Sigmoid colon (tissue), 7 donors: ENCODE results near the gene C1orf56. TPM values are rescaled to one million over a fixed set of nuclear protein-coding genes. Genes with fewer than 3 reads are reported as not detected.

Experiments
- DNase-seq: peaks from one replicate; pipeline ENCODE4 v3.0.0-alpha.2; 2019
- H3K27ac ChIP-seq, 4 donors: fragments of 200-600 bp; sonication (generic); one replicate each; pipeline ENCODE4 v1.5.1; 2016 to 2019; ENCODE audit warnings: mild to moderate bottlenecking in 1 of 4
- H3K27me3 ChIP-seq, 3 donors: fragments of 200-600 bp; sonication (generic); one replicate each; pipeline ENCODE4 v1.5.1; 2019; ENCODE audit warnings: mild to moderate bottlenecking in 1 of 3
- H3K36me3 ChIP-seq, 4 donors: fragments of 200-600 bp; sonication (generic); one replicate each; pipeline ENCODE4 v1.5.1; 2016 to 2019
- H3K4me1 ChIP-seq, 4 donors: fragments of 200-600 bp; sonication (generic); one replicate each; pipeline ENCODE4 v1.5.1; 2017 to 2019
- H3K4me3 ChIP-seq, 4 donors: fragments of 200-600 bp; sonication (generic); one replicate each; pipeline ENCODE4 v1.5.1; 2017 to 2019; ENCODE audit warnings: mild to moderate bottlenecking in 2 of 4, moderate library complexity in 1 of 4
- H3K9me3 ChIP-seq, 4 donors: fragments of 200-600 bp in 3 of 4; sonication (generic) in 3 of 4; one replicate each; pipeline versions ENCODE4 v1.5.1 to v1.6.1; 2013 to 2019
- EP300 ChIP-seq, 4 donors: sonication (generic); formaldehyde crosslinking; IDR thresholded peaks; one replicate each; pipeline ENCODE4 v1.6.1; 2017; ENCODE audit warnings: antibody characterized with exemption in 4 of 4
- POLR2A ChIP-seq, 2 donors: fragments of 450-650 bp; IDR thresholded peaks; one replicate each; pipeline ENCODE4 v1.6.1; 2016; ENCODE audit warnings: antibody characterized with exemption in 2 of 2, mild to moderate bottlenecking in 2 of 2, moderate library complexity in 2 of 2
- POLR2AphosphoS5 ChIP-seq, 4 donors: sonication (generic); formaldehyde crosslinking; IDR thresholded peaks; one replicate each; pipeline ENCODE4 v1.6.1; 2017; ENCODE audit warnings: antibody characterized with exemption in 4 of 4
- WGBS, 2 donors: extraction: QIAGEN DNeasy Blood & Tissue Kit; methylation state at CpG; one replicate each; pipeline ENCODE4 v1.1.7; 2013; 5-methylcytosine and 5-hydroxymethylcytosine counted together
- intact Hi-C: fragments of 100-400 bp; cut with DNase I; formaldehyde crosslinking; loops from one replicate; pipeline ENCODE4 v1.15.1; 2023
- polyA plus RNA-seq, 3 donors: library from polyadenylated mRNA; stranded (reverse); fragments of 200-250 nt; gene quantifications; one replicate each; pipeline ENCODE4 v1.2.3, GENCODE V29; 2013
- total RNA-seq, 4 donors: library from RNA; depleted of rRNA; stranded (reverse); fragments of >200 nt; gene quantifications; one replicate each; pipeline ENCODE4 v1.1.0, GENCODE V29; 2016
- TF ChIP-seq, protein P1 (sequence below), 4 experiments: fragments of 450-650 bp in 3 of 4; fragments of 200-600 bp in 1 of 4; IDR thresholded peaks; one replicate each; pipeline ENCODE4 v1.5.1; 2016 to 2019; ENCODE audit warnings: antibody characterized with exemption in 4 of 4, mild to moderate bottlenecking in 3 of 4, moderate library complexity in 2 of 4
- donor health status: healthy with polysubstance abuse.
- donor health status: Bipolar disorder and iron deficiency.
- donor health status: healthy.

The C1orf56 gene
- total and polyA plus RNA-seq, 7 donors = 0.46 to 7.8 (median 4.1) TPM

DNA sequence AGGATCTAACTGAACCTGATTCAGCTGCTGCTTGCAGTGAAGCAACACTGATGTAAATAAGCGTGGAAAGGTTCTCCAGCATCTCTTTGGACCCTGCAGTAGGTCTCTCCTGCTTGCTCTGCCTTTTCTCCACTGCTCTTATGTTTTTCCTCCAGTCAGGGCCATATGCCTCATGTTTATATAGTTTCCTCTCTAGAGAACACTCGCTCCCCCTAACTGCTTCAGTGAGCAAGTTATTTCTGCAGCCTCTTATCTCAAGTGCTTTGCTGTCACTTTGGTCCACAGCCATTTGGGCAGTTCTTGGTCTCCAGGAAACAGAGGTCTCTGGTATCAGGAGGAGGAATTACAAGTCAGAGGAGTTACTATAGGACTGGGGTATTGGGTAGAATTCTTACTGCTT, 34.0 kb upstream of the C1orf56 start:
- Histone ChIP-seq H3K4me3 (no peak overlapping the region), H3K36me3 (peaks cover 0 to 13% (median 0%) of the 10 kb centered on the region in 4 donors), H3K9me3 (no peaks in the 10 kb centered on the region), H3K27ac (peak overlapping the region in 3 of 4 donors; percentile 50 to 73 (median 64)), H3K4me1 (peaks cover 0 to 39% (median 33%) of the 10 kb centered on the region in 4 donors), H3K27me3 (no peaks in the 10 kb centered on the region)
- whole genome bisulfite sequencing, 2 donors = 31 to 55% methylated on average over 2 of the region's 2 CpGs
- intact Hi-C loops = no loop called here
- TF ChIP-seq, protein P1, sequence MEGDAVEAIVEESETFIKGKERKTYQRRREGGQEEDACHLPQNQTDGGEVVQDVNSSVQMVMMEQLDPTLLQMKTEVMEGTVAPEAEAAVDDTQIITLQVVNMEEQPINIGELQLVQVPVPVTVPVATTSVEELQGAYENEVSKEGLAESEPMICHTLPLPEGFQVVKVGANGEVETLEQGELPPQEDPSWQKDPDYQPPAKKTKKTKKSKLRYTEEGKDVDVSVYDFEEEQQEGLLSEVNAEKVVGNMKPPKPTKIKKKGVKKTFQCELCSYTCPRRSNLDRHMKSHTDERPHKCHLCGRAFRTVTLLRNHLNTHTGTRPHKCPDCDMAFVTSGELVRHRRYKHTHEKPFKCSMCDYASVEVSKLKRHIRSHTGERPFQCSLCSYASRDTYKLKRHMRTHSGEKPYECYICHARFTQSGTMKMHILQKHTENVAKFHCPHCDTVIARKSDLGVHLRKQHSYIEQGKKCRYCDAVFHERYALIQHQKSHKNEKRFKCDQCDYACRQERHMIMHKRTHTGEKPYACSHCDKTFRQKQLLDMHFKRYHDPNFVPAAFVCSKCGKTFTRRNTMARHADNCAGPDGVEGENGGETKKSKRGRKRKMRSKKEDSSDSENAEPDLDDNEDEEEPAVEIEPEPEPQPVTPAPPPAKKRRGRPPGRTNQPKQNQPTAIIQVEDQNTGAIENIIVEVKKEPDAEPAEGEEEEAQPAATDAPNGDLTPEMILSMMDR (IDR thresholded peaks at IDR 0.05) = no peak
- TF ChIP-seq POLR2AphosphoS5 (IDR thresholded peaks at IDR 0.05) = peak in 1 of 4 donors; percentile 29
- DNase-seq = no peak

GRCh38 chr1:151024540-151025146, 22.9 kb upstream of the C1orf56 start:
- H3K27ac ChIP-seq = peak overlapping the region; percentile 11 to 66 (median 35)
- peaks cover 16 to 56% (median 33%) of the 10 kb centered on the region in 4 donors for H3K36me3 ChIP-seq
- no peaks in the 10 kb centered on the region for H3K9me3 ChIP-seq
- no peaks in the 10 kb centered on the region for H3K27me3 ChIP-seq
- H3K4me1 ChIP-seq = peaks cover 0 to 17% (median 10%) of the 10 kb centered on the region in 4 donors
- 32 to 40% methylated on average over 6 of the region's 6 CpGs for WGBS, 2 donors
- no peak overlapping the region for H3K4me3 ChIP-seq
- peak; percentile 89 for DNase-seq
- TF ChIP-seq POLR2A (IDR thresholded peaks at IDR 0.05) (no peak), POLR2AphosphoS5 (IDR thresholded peaks at IDR 0.05) (peak in 1 of 4 donors; percentile 19), EP300 (IDR thresholded peaks at IDR 0.05) (no peak)
- TF ChIP-seq, protein P1 (IDR thresholded peaks at IDR 0.05) = peak in 3 of 4 experiments; percentile 66 to 71 (median 71)
- intact Hi-C loops = loop anchor here (5.0 kb wide), 1 partner anchor 133 kb away; the partner anchor contains the start of gene TNFAIP8L2

DNA sequence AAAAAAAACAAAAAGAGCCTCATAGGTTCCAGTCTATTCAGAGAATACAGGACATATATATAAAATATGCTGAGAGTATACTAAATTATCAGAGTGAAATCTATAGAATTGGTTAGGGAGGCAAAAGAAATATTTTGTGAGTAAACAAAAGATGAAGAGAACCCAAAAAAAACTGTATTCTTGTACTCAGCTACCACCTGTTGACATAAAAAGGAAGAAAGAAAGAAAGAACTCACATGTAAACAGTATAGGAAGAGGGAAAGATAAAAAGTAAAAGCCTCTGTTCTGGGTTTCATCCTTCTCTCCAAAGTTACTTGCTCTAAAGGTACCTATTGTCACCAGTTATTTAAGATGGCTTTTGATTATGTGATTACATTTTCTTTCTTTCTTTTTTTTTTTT, 21.1 kb upstream of the C1orf56 start:
- DNase-seq = no peak
- TF ChIP-seq EP300 (IDR thresholded peaks at IDR 0.05) (no peak), POLR2AphosphoS5 (IDR thresholded peaks at IDR 0.05) (no peak), POLR2A (IDR thresholded peaks at IDR 0.05) (no peak)
- TF ChIP-seq, protein P1 (IDR thresholded peaks at IDR 0.05) = no peak
- Histone ChIP-seq H3K4me1 (peaks cover 0 to 17% (median 10%) of the 10 kb centered on the region in 4 donors), H3K4me3 (no peak overlapping the region), H3K36me3 (peaks cover 16 to 62% (median 44%) of the 10 kb centered on the region in 4 donors), H3K27ac (no peak overlapping the region), H3K27me3 (no peaks in the 10 kb centered on the region), H3K9me3 (no peaks in the 10 kb centered on the region)
- intact Hi-C loops = no loop called here

DNA sequence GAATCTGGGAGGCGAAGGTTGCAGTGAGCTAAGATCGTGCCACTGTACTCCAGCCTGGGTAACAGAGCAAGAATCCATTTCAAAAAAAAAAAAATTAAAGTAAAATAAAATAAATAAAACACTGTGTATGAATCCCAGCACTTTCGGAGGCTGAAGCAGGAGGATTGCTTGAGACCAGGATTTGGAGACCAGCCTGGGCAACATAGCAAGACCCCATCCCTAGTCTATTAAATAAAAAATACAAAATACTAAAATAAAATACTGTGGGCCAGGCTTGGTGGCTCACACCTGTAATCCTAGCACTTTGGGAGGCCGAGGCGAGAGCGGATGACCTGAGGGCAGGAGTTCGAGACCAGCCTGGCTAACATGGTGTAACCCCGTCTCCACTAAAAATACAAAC, 15.4 kb upstream of the C1orf56 start:
- H3K36me3 ChIP-seq = peaks cover 13 to 79% (median 42%) of the 10 kb centered on the region in 4 donors
- DNase-seq = no peak
- TF ChIP-seq EP300 (IDR thresholded peaks at IDR 0.05) = no peak
- TF ChIP-seq, protein P1 (IDR thresholded peaks at IDR 0.05) = no peak
- TF ChIP-seq POLR2AphosphoS5 (IDR thresholded peaks at IDR 0.05) = no peak
- no peaks in the 10 kb centered on the region for H3K9me3 ChIP-seq
- no peak overlapping the region for H3K4me3 ChIP-seq
- no peaks in the 10 kb centered on the region for H3K27me3 ChIP-seq
- no peaks in the 10 kb centered on the region for H3K4me1 ChIP-seq
- H3K27ac ChIP-seq = no peak overlapping the region
- WGBS, 2 donors = 98% methylated on average over 8 of the region's 8 CpGs
- intact Hi-C loops = no loop called here

GRCh38 chr1:151035167-151035566, 12.4 kb upstream of the C1orf56 start:
- no peaks in the 10 kb centered on the region for H3K9me3 ChIP-seq
- 66 to 87% methylated on average over 3 of the region's 3 CpGs for WGBS, 2 donors
- no peaks in the 10 kb centered on the region for H3K4me1 ChIP-seq
- intact Hi-C loops = no loop called here
- no peak overlapping the region for H3K27ac ChIP-seq
- DNase-seq = no peak
- H3K36me3 ChIP-seq = peaks cover 0 to 52% (median 23%) of the 10 kb centered on the region in 4 donors
- H3K4me3 ChIP-seq = no peak overlapping the region
- TF ChIP-seq, protein P1 (IDR thresholded peaks at IDR 0.05) = no peak
- no peak for TF ChIP-seq POLR2AphosphoS5 (IDR thresholded peaks at IDR 0.05)
- TF ChIP-seq EP300 (IDR thresholded peaks at IDR 0.05) = no peak
- no peak for TF ChIP-seq POLR2A (IDR thresholded peaks at IDR 0.05)
- no peaks in the 10 kb centered on the region for H3K27me3 ChIP-seq
